ENCODE data around the gene DCDC1.

- TF ChIP-seq CTCF (IDR thresholded peaks at IDR 0.05) = no peak
- TF ChIP-seq POLR2A (IDR thresholded peaks at IDR 0.05) = no peak
Observed at GRCh38 chr11:30991802-30992512, 377.6 kb downstream of the DCDC1 start.

Measured in uterus (tissue), 2 donors.